HEK293 (cell line): ENCODE measurements around the gene PIP4K2C.

Experiments used
- CTCF ChIP-seq: fragments of 450-650 bp; formaldehyde crosslinking; IDR thresholded peaks from 2 replicates; pipeline ENCODE4 v1.5.1; 2016; ENCODE audit warnings: missing biosample characterization, missing genetic modification characterization
- HOXA7 ChIP-seq: sonication (generic); formaldehyde crosslinking; IDR thresholded peaks from 2 replicates; pipeline ENCODE4 v1.8.1; 2022; ENCODE audit warnings: missing genetic modification reagents, borderline replicate concordance
- KLF16 ChIP-seq: fragments of 450-650 bp; formaldehyde crosslinking; IDR thresholded peaks from 2 replicates; pipeline ENCODE4 v1.5.1; 2017; ENCODE audit warnings: missing biosample characterization, missing genetic modification characterization
- PATZ1 ChIP-seq: fragments of 450-650 bp; formaldehyde crosslinking; IDR thresholded peaks from 2 replicates; pipeline ENCODE4 v1.5.1; 2016; ENCODE audit warnings: missing biosample characterization, missing genetic modification characterization
- REPIN1 ChIP-seq: fragments of 450-650 bp; formaldehyde crosslinking; IDR thresholded peaks from 2 replicates; pipeline ENCODE4 v1.5.1; 2017; ENCODE audit warnings: missing biosample characterization, missing genetic modification characterization, low read depth
- REST ChIP-seq: fragments of 450-650 bp; formaldehyde crosslinking; IDR thresholded peaks from 2 replicates; pipeline ENCODE4 v1.5.1; 2016; ENCODE audit warnings: missing biosample characterization, missing genetic modification characterization
- SCRT2 ChIP-seq: fragments of 450-650 bp; formaldehyde crosslinking; IDR thresholded peaks from 2 replicates; pipeline ENCODE4 v1.5.1; 2016; ENCODE audit warnings: missing biosample characterization, missing genetic modification characterization
- ZBTB48 ChIP-seq: fragments of 450-650 bp; formaldehyde crosslinking; IDR thresholded peaks from 2 replicates; pipeline ENCODE4 v1.5.1; 2016; ENCODE audit warnings: missing biosample characterization, missing genetic modification characterization
- ZBTB7A ChIP-seq: fragments of 450-650 bp; formaldehyde crosslinking; IDR thresholded peaks from 2 replicates; pipeline ENCODE4 v1.5.1; 2016; ENCODE audit warnings: low read depth, missing biosample characterization, missing genetic modification characterization
- ZNF274 ChIP-seq, 2 experiments: fragments of 200-500 bp in 1 of 2; fragments of 450-650 bp in 1 of 2; sonication (Bioruptor generic) in 1 of 2; formaldehyde crosslinking in 1 of 2; IDR thresholded peaks; 2 replicates each; pipeline versions ENCODE4 v1.5.1 to v1.6.1; 2014 to 2016; ENCODE audit warnings: borderline replicate concordance in 1 of 2, inconsistent platforms in 1 of 2, low read length in 1 of 2, missing biosample characterization in 1 of 2, missing genetic modification characterization in 1 of 2
- ZNF501 ChIP-seq: fragments of 450-650 bp; formaldehyde crosslinking; IDR thresholded peaks from 2 replicates; pipeline ENCODE4 v1.5.1; 2016; ENCODE audit warnings: missing biosample characterization, missing genetic modification characterization
- ZNF626 ChIP-seq: fragments of 450-650 bp; sonication (Bioruptor Pico); formaldehyde crosslinking; IDR thresholded peaks from 2 replicates; pipeline ENCODE4 v1.5.1; 2018; ENCODE audit warnings: missing biosample characterization, missing genetic modification characterization, inconsistent platforms

GRCh38 chr12:57607958-57608663 is 17.1 kb downstream of the PIP4K2C start:
- peak; percentile 71 for TF ChIP-seq SCRT2 (tag by site-specific recombination)
- TF ChIP-seq ZNF274 (IDR thresholded peaks at IDR 0.05; ENCODE audit: low read length) = no peak
- TF ChIP-seq ZNF274 (tag by site-specific recombination; IDR thresholded peaks at IDR 0.05; ENCODE audit: borderline replicate concordance) = no peak
- no peak for TF ChIP-seq REPIN1 (tag by site-specific recombination)
- TF ChIP-seq REST = no peak
- TF ChIP-seq CTCF (tag by site-specific recombination) = no peak
- TF ChIP-seq HOXA7 = no peak
- TF ChIP-seq ZNF626 (tag by site-specific recombination) = no peak
- TF ChIP-seq KLF16 = no peak
- TF ChIP-seq ZNF501 (tag by site-specific recombination) = no peak
- no peak for TF ChIP-seq ZBTB7A (tag by site-specific recombination)
- TF ChIP-seq ZBTB48 (tag by site-specific recombination) = no peak
- TF ChIP-seq PATZ1 (tag by site-specific recombination) = no peak
